ENCODE data around the gene PRAMEF8.
"Not testable (repeated sequence)": the region's sequence is repeated elsewhere in the genome, so short reads cannot be mapped to it uniquely, and the experiment has no call there.

The PRAMEF8 gene

DNA sequence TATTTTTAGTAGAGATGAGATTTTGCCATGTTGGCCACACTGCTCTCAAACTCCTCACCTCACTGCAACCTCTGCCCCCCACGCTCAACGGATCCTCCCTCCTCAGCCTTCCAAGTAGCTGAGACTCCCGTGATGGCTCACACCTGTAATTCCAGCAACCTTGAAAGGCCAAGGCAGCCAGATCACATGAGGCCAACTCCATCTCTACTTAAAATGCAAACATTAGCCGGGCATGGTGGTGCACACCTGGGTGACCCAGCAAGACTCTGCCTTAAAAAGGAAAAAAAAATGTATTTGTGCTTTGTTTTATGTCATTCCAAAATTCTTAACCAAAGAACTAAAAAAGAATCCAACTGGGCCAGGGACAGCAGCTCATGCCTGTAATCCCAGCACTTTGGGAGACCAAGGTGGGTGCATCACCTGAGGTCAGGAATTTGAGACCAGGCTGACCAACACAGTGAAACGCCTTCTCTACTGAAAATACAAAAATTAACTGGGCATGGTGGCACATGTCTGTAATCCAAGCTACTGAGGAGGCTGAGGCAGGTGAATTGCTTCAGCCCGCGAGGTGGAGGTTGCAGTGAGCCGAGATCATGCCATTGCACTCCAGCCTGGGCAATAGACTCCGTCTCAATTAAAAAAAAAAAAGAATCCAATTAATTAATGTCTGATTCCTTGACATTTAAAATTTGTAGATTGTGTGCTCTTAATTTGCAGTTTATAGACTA lies 41.2 kb downstream of the PRAMEF8 start:
- H4K20me1 ChIP-seq, H3K4me1 ChIP-seq, H3K4me3 ChIP-seq, H3K36me3 ChIP-seq, H3K4me2 ChIP-seq, H3K9me3 ChIP-seq, H3K27ac ChIP-seq, H3K9ac ChIP-seq, H3K27me3 ChIP-seq: not testable (repeated sequence)

DNA sequence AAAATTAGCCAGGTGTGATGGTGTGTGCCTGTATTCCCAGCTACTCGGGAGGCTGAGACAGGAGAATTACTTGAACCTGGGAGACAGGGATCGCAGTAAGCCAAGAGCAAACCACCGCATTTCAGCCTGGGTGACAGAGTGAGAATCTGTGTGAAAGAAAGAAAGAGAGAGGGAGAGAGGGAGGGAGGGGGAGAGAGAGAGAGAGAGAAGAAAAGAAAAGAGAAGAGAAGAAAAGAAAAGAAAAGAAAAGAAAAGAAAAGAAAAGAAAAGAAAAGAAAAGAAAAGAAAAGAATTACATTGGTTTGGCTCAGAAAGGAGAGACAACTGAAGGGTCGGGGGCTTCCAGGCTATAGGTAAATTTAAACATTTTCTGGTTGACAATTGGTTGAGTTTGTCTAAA lies 45.3 kb downstream of the PRAMEF8 start:
- not testable (repeated sequence) for H3K9ac ChIP-seq, H3K4me1 ChIP-seq, H3K27ac ChIP-seq, H3K9me3 ChIP-seq, H4K20me1 ChIP-seq, H3K4me3 ChIP-seq, H3K27me3 ChIP-seq, H3K4me2 ChIP-seq, H3K36me3 ChIP-seq

DNA sequence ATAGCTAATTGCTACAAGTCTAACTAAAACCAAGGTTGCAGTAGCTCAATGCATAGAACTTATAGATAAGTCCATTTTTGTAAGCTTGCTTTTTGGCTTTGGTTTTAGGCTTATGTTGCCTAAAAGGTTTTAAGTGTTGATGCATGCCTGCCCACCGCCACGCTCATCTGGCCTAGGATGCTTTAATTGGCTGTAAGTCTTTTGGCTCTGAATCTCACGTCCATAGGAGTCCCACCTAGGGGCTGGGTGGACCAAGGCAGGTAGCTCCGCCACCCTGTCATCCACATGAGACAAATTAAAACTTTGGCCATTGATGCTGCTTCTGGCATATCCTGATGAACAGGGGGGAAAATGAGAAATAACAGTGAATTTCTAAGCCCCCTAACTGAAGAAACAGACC lies 47.4 kb downstream of the PRAMEF8 start:
- H3K4me1 ChIP-seq, H3K9me3 ChIP-seq, H3K36me3 ChIP-seq, H3K27ac ChIP-seq, H3K4me2 ChIP-seq, H3K4me3 ChIP-seq, H3K9ac ChIP-seq, H4K20me1 ChIP-seq, H3K27me3 ChIP-seq: not testable (repeated sequence)

DNA sequence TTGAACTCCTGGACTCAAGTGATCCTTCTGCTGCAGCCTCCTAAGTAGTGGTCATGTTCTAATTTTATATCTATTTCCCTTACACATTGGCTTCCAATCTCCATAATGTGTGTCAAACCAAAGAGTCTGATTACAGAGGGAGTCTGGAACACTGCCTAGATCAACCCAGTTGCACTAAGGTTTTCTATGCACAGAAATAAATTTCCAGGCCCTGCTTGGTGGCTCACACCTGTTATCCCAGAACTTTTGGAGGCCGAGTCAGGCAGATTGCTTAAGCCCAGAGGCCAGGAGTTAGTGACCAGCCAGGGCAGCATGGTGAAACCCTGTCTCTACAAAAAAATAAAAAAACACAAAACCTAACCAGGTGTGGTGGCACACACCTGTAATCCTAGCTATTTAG lies 50.9 kb downstream of the PRAMEF8 start:
- H3K36me3 ChIP-seq, H3K27ac ChIP-seq, H4K20me1 ChIP-seq, H3K4me1 ChIP-seq, H3K27me3 ChIP-seq, H3K4me2 ChIP-seq, H3K4me3 ChIP-seq, H3K9me3 ChIP-seq, H3K9ac ChIP-seq: not testable (repeated sequence)

DNA sequence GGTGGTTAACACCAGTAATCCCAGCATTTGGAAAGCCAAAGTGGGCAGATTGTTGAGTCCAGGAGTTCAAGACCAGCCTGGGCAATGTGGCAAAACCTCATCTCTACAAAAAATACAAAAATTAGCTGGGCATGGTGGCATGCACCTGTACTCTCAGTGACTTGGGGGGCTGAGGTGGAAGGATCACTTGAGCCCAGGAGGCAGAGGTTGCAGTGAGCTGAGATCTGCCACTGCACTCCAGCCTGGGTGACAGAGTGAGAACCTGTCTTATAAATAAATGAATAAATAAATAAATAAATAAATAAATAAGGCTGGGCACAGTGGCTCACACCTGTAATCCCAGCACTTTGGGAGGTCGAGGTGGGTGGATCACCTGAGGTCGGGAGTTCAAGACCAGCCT lies 52.9 kb downstream of the PRAMEF8 start:
- not testable (repeated sequence) for H3K9me3 ChIP-seq

More for the DNA sequence above, 52.9 kb downstream of the PRAMEF8 start:
- H3K4me3 ChIP-seq, H3K27ac ChIP-seq, H4K20me1 ChIP-seq, H3K36me3 ChIP-seq, H3K9ac ChIP-seq, H3K27me3 ChIP-seq, H3K4me1 ChIP-seq, H3K4me2 ChIP-seq: not testable (repeated sequence)

Measured in BLaER1 (cell line).